Panc1 (cell line): ENCODE measurements around the gene SALL3. TPM values are rescaled to one million over a fixed set of nuclear protein-coding genes. Genes with fewer than 3 reads are reported as not detected.

ENCODE experiments used
- ATAC-seq: fragments of 200-7000 bp; cut with Tn5 transposase; 2 replicates; pipeline ENCODE4 v1.9.1; 2020; ENCODE audit warnings: mild to moderate bottlenecking, moderate library complexity
- BruUV-seq: library from RNA; stranded (reverse); fragments of 400-500 nt; replicated peaks from 2 replicates; lab custom pipeline; 2021; lab: Mats Ljungman, UMichigan
- CTCF ChIA-PET: fragments of 300-600 bp; sonication (Branson Sonifier 250); formaldehyde crosslinking; loops from one replicate; lab custom pipeline; 2022; ENCODE audit warnings: antibody characterized with exemption; lab: Charles Lee
- POLR2A ChIA-PET: fragments of 300-600 bp; sonication (Branson Sonifier 250); formaldehyde crosslinking; loops from one replicate; lab custom pipeline; 2022; ENCODE audit warnings: antibody characterized with exemption; lab: Charles Lee
- DNase-seq: peaks from one replicate; pipeline ENCODE4 v3.0.0-alpha.2; 2010; ENCODE audit warnings: low read depth, low spot score
- H3K27ac ChIP-seq: 2 replicates; pipeline ENCODE4 v1.5.1; 2011; ENCODE audit warnings: mild to moderate bottlenecking, low read length, inconsistent platforms
- H3K27me3 ChIP-seq: fragments of 200-500 bp; sonication (Bioruptor generic); 2 replicates; pipeline ENCODE4 v1.6.0; 2014; ENCODE audit warnings: low read length, inconsistent platforms; ENCODE audit not compliant: control insufficient read depth, insufficient read depth
- H3K36me3 ChIP-seq: fragments of 200-500 bp; sonication (Bioruptor generic); 2 replicates; pipeline ENCODE4 v1.5.1; 2014; ENCODE audit warnings: inconsistent platforms, mild to moderate bottlenecking, low read length, moderate library complexity; ENCODE audit not compliant: control insufficient read depth, insufficient read depth
- H3K4me1 ChIP-seq: 2 replicates; pipeline ENCODE4 v1.5.1; 2011; ENCODE audit warnings: inconsistent platforms, mild to moderate bottlenecking, low read length, moderate library complexity; ENCODE audit not compliant: control insufficient read depth, insufficient read depth
- H3K4me3 ChIP-seq, 2 experiments: 2 replicates each; pipeline ENCODE4 v1.5.1; 2011 to 2012; ENCODE audit warnings: low read depth in 2 of 2, low read length in 2 of 2, mild to moderate bottlenecking in 2 of 2, inconsistent platforms in 1 of 2, moderate library complexity in 1 of 2
- H3K9me3 ChIP-seq: fragments of 200-500 bp; sonication (Bioruptor generic); 2 replicates; pipeline ENCODE4 v1.5.1; 2014; ENCODE audit warnings: low read depth, mild to moderate bottlenecking, inconsistent platforms, low read length, moderate library complexity; ENCODE audit not compliant: control insufficient read depth, insufficient read depth
- CTCF ChIP-seq: fragments of 450-650 bp; IDR thresholded peaks from 2 replicates; pipeline ENCODE4 v1.5.1; 2017; ENCODE audit warnings: mild to moderate bottlenecking
- POLR2AphosphoS5 ChIP-seq: IDR thresholded peaks from 2 replicates; pipeline ENCODE4 v1.6.1; 2012; ENCODE audit warnings: mild to moderate bottlenecking, low read depth, low read length, moderate library complexity
- SIN3A ChIP-seq: IDR thresholded peaks from 2 replicates; pipeline ENCODE4 v1.6.1; 2012; ENCODE audit warnings: low read depth, mild to moderate bottlenecking, low read length, moderate library complexity, borderline replicate concordance; ENCODE audit not compliant: insufficient read depth
- TCF7L2 ChIP-seq: IDR thresholded peaks from 2 replicates; pipeline ENCODE4 v1.6.1; 2011; ENCODE audit warnings: mild to moderate bottlenecking, low read depth, low read length, inconsistent platforms
- in situ Hi-C: cut with HindIII; loops from 2 replicates; pipeline ENCODE4 v1.10.0; 2016; ENCODE audit warnings: low sequenced_read_pairs, low pct_unique_long_range_greater_than_20kb
- intact Hi-C: fragments of 100-400 bp; cut with micrococcal nuclease; formaldehyde crosslinking; loops from one replicate; pipeline ENCODE4 v1.10.0; 2022; ENCODE audit not compliant: unreplicated experiment
- total RNA-seq: library from RNA; stranded (reverse); gene quantifications from one replicate; pipeline ENCODE4 v1.2.1, GENCODE V29; 2021; ENCODE audit not compliant: unreplicated experiment
- TF ChIP-seq, protein P1 (sequence below), 2 experiments: IDR thresholded peaks; 2 replicates each; pipeline ENCODE4 v1.6.1; 2011 to 2012; ENCODE audit warnings: low read depth in 2 of 2, control low read depth in 1 of 2, low read length in 1 of 2, mild to moderate bottlenecking in 1 of 2, moderate library complexity in 1 of 2; ENCODE audit not compliant: insufficient read depth in 1 of 2

The SALL3 gene
- total RNA-seq, 1 experiment from 2014 or later = not detected

- no TSS peak for BruUV-seq
Measured at GRCh38 chr18:79046522-79046921, 66.9 kb downstream of the SALL3 start.

GRCh38 chr18:79047556-79048244 lies 68.1 kb downstream of the SALL3 start:
- in situ Hi-C loops = no loop called here
- no peaks in the 10 kb centered on the region for H3K27me3 ChIP-seq

More at GRCh38 chr18:79046522-79046921, 66.9 kb downstream of the SALL3 start:
- in situ Hi-C loops (no loop called here), intact Hi-C loops (no loop called here)
- no peaks in the 10 kb centered on the region for H3K36me3 ChIP-seq
- ChIA-PET CTCF (no interaction called here), POLR2A (no interaction called here)
- no peak overlapping the region for H3K4me3 ChIP-seq
- peaks cover 3% of the 10 kb centered on the region; the same call in 1 of the 2 replicates for H3K4me1 ChIP-seq
- ATAC-seq = no peak
- DNase-seq = no peak
- H3K27me3 ChIP-seq = no peaks in the 10 kb centered on the region
- TF ChIP-seq SIN3A = no peak
- TF ChIP-seq, protein P1, sequence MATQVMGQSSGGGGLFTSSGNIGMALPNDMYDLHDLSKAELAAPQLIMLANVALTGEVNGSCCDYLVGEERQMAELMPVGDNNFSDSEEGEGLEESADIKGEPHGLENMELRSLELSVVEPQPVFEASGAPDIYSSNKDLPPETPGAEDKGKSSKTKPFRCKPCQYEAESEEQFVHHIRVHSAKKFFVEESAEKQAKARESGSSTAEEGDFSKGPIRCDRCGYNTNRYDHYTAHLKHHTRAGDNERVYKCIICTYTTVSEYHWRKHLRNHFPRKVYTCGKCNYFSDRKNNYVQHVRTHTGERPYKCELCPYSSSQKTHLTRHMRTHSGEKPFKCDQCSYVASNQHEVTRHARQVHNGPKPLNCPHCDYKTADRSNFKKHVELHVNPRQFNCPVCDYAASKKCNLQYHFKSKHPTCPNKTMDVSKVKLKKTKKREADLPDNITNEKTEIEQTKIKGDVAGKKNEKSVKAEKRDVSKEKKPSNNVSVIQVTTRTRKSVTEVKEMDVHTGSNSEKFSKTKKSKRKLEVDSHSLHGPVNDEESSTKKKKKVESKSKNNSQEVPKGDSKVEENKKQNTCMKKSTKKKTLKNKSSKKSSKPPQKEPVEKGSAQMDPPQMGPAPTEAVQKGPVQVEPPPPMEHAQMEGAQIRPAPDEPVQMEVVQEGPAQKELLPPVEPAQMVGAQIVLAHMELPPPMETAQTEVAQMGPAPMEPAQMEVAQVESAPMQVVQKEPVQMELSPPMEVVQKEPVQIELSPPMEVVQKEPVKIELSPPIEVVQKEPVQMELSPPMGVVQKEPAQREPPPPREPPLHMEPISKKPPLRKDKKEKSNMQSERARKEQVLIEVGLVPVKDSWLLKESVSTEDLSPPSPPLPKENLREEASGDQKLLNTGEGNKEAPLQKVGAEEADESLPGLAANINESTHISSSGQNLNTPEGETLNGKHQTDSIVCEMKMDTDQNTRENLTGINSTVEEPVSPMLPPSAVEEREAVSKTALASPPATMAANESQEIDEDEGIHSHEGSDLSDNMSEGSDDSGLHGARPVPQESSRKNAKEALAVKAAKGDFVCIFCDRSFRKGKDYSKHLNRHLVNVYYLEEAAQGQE (IDR thresholded peaks at IDR 0.05; ENCODE audit: insufficient read depth in 1 of 2, low read depth in 2 of 2, low read length in 1 of 2) = no peak
- TF ChIP-seq TCF7L2 = no peak
- no peak for TF ChIP-seq CTCF
- TF ChIP-seq POLR2AphosphoS5 = no peak
- H3K27ac ChIP-seq = no peak overlapping the region
- H3K9me3 ChIP-seq = no peaks in the 10 kb centered on the region

More at GRCh38 chr18:79047556-79048244, 68.1 kb downstream of the SALL3 start:
- H3K36me3 ChIP-seq = no peaks in the 10 kb centered on the region
- DNase-seq (no peak), ATAC-seq (no peak)
- TF ChIP-seq CTCF (no peak), TCF7L2 (no peak), SIN3A (no peak), POLR2AphosphoS5 (no peak)
- TF ChIP-seq, protein P1 (IDR thresholded peaks at IDR 0.05; ENCODE audit: insufficient read depth in 1 of 2, low read depth in 2 of 2, low read length in 1 of 2) = no peak
- no TSS peak for BruUV-seq
- ChIA-PET POLR2A (no interaction called here), CTCF (no interaction called here)
- no peak overlapping the region for H3K4me3 ChIP-seq
- H3K9me3 ChIP-seq = no peaks in the 10 kb centered on the region
- H3K4me1 ChIP-seq = peaks cover 3% of the 10 kb centered on the region; the same call in 1 of the 2 replicates
- intact Hi-C loops = no loop called here
- H3K27ac ChIP-seq = no peak overlapping the region
